Mucosa of gallbladder (tissue), 1 donor: ENCODE measurements around the gene SLC27A3. TPM values are rescaled to one million over a fixed set of nuclear protein-coding genes. Genes with fewer than 3 reads are reported as not detected.
"Not testable (repeated sequence)": the region's sequence is repeated elsewhere in the genome, so short reads cannot be mapped to it uniquely, and the experiment has no call there.

Experiments used
- DNase-seq: peaks from one replicate; pipeline ENCODE4 v3.0.0-alpha.2; 2020; ENCODE audit warnings: low spot score
- total RNA-seq: library from RNA; stranded (reverse); gene quantifications from one replicate; pipeline ENCODE4 v1.2.1, GENCODE V29; 2021
- donor health status: DM: no; HTN: no; CAD: no.

SLC27A3 gene
- total RNA-seq, 1 donor from 2014 or later: 22.1 TPM

DNA sequence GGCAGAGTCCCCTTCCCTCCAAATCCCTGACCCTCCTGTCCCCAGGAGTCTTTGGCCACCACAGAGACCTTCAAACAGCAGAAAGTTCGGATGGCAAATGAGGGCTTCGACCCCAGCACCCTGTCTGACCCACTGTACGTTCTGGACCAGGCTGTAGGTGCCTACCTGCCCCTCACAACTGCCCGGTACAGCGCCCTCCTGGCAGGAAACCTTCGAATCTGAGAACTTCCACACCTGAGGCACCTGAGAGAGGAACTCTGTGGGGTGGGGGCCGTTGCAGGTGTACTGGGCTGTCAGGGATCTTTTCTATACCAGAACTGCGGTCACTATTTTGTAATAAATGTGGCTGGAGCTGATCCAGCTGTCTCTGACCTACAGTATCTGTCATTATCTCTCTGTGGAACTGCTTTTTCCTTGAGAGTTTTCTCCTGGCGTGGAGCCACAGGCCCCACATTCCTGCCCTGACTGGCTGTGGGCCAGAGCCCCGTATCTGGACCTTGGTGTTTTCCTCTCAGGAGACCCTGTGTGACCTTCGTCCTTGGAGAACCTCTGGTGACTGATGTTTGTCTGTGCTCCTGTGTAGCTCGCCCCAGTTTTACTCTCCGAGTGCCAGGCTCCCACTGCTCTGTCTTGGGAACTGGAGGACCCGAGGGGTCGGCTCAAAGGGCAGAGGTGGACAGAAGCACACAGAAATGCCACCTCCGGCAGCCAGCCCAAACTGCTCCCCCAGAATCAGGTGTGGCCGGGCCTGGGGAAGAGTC lies 4.8 kb downstream of the SLC27A3 start:
- DNase-seq: no peak

DNA sequence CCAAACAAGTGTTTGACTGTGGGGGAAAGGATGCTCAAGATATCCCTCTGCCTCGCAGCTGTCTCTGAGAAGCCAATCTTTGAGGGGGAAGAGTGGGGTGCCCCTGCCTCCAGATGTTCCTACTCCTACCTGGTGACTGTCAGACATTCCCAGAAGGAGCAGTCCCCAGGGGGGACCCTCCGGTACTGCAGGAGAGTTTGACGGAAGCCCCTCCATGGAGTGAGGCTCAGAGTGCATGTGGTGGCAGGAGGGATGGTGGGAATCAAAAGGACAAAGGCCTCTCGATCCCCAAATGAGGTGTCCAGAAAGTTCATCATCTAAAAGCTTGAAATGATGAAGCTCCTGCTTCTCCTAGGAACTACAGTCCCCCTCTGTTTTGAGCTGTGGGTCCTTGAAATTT lies 5.3 kb downstream of the SLC27A3 start:
- no peak for DNase-seq

DNA sequence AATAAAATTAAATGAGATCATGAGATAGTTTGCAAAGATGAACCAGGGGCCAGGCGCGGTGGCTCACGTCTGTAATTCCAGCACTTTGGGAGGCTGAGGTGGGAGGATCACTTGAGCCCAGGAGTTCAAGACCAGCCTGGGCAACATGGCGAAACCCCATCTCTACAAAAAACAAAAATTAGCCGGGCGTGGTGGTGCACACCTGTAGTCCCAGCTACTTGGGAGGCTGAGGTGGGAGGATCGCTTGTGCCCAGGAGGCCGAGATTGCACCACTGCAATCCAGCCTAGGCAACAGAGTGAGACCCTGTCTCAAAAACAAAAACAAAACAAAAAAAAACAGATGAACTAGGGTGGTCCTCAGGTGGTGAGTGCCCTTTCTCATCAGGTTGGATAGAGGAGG lies 7.4 kb downstream of the SLC27A3 start:
- not testable (repeated sequence) for DNase-seq

DNA sequence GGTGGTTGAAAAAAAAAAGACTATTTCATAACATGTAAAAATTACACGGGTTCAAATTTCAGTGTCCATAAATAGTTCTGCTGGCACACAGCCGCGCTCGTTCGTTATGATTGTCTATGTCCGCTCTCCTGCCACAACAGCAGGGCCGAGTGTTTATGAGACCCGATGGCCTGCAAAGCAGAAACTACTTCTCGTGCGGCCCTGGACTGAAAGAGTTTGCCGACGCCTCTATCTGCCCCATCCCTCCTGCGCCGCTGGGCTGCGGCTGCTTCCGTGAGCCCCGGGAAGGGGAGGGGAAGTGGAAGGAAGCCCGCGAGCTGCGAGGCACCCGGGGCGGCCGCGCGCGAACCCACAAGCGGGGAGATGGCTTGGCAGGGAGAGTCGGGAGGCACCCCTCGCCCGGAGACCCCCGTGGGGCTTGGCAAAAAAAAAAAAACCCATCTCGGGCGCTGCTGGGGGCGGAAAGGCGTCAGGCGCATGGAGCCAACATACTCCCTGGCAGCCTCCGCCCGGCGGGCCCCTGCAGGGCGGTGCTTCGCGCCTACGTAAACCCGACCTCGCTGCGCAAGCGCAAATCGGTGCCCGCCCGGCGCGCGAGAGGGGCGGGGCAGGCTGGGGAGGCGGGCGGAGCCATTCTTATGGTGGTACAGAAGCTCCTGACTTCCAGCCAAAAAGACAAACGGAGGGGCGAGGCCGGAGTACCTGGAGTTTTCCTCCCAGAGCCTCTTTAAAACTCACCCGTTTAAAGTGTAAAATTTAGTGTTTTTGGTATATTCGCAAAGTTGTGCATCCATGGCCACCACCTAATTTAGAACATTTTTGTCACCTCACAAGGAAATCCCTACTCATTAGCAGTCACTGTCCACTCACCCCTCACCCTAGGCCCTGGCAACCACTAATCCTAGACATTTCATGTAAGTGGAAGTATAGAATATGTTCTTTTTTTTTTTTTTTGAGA lies 8.3 kb downstream of the SLC27A3 start:
- peak; percentile 90 for DNase-seq

DNA sequence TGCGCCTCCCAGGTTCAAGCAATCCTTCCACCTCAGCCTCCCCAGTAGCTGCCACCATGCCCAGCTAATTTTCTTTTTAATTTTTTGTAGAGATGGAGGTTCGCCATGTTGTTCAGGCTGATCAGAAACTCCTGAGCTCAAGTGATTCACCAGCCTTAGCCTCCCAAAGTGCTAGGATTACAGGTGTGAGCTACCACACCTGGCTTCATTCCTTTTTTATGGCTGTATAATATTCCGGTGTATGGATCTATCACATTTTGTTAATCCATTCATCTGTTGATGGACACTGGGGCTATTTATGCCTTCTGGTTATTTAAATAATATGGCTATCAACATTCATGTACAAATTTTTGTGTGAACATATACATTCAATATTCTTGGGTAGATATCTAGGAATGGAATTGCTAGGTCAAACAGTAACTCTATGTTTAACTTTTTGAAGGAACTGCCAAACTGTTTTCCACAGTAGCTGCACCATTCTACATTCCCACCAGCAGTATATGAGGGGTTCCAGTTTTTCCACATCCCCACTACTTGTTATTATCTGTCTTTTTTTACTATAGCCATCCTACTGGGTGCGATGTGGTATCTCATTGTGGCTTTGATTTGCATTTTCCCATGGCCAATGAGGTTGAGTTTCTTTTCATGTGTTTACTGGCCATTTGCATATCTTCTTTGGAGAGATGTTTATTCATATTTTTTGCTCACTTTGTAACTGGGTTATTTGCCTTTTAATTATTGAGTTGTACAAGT lies 11.0 kb downstream of the SLC27A3 start:
- no peak for DNase-seq

DNA sequence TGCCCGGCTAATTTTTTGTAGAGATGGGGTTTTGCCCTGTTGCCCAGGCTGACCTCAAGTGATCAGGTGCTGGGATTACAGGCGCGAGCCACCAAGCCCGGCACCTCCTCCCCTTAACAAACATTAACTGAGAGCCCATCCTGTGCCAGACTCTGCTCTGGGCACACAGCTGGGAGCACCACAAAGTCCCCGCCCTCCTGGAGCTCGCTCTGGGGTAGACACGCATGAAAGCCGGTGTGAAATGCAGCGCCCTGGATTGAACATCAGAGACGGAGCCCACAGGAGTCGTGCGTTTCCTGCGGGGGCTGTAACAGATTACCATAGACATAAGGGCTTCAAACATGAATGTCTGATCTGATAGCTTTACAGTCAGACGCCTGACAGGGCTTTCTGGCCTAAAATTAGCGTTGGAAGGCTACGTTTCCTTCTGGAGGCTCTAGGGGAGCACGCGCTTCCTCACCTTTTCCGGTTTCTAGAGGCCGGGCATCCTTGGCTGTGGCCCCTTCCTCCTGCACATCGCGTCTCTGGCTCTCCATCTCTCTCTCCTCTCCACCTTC lies 14.3 kb downstream of the SLC27A3 start:
- DNase-seq: no peak

DNA sequence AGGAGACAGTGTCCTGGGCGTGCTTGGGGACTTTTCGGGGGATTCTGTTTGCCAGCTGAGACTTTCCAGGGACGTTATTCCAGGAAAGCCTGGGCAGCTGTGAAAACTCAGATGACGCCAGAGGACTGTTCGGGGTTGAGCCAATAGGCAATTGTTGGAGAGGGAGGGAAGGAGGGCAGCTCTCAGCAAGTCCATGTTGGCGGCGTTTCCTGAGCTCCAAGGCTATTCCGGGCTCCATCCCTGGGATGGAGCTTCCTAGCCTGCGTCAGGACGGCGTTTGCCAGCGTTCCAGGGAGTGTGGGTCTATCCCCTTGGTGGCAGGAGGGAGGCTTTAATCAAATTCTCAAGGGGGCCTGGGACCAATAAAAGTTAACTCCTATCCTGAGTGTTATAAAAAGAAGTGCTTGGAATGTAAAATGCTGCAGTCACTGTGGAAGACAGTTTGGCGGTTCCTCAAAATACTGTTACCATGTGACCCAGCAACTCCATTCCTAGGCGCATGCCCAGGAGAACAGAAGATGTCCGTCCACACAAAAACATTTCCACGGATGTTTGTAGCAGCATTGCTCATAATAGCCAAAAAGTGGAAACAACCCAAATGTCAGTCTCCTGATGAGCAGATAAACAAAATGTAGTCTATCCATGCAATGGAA lies 15.2 kb downstream of the SLC27A3 start:
- peak; percentile 82 for DNase-seq

DNA sequence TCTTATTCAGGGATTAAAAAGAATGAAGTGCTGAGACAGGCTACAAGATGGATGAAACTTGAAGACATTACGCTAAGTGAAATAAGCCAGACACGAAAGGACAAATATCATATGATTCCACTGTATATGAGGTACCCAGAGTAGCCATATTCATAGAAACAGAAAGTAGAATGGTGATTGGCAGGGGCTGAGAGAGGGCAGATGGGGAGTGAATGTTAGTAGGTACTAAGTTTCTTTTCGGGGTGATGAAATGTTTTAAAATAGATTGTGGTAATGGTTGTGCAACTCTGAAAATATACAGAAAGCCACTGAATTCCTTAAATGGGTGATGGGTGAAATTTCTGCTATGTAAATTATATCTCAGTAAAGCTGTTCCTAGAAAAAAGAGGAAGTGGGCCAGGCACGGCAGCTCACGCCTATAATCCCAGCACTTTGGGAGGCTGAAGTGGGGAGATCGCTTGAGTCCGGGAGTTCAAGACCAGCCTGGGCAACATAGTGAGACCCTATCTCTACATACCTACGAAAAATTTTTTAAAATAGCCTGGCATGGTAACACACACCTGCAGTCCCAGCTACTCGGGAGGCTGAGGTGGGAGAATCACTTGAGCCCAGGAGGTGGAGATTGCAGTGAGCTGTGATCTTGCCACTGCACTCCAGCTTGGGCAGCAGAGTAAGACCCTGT lies 15.9 kb downstream of the SLC27A3 start:
- DNase-seq: peak; percentile 43

DNA sequence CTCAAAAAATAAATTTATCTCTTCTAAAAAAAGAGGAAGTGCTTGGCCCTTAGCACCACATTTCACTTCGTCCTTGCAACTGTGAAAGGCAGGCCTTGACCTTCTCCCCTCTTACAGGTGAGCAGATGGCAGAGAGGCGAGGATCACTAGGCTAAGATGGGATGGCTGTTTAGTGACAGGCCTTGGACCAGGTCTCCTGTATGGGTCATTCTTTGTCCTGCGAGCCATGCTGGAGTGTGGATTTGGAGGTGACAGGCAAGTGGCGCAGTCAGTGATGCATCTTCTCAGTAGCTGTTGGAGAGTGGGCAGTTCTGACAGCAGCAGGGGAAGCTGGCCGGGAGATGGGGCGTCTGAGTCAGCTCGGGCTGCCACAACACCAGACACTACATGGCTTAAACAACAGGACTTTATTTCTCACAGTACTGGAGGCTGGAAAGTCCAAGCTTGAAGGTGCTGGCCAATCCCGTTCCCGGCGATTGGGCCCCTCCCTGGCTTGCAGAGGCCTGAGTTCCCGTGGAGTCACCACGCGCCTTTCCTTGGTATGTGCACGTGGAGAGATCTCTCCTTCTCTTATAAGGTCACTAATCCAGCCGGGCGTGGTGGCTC lies 16.5 kb downstream of the SLC27A3 start:
- no peak for DNase-seq

DNA sequence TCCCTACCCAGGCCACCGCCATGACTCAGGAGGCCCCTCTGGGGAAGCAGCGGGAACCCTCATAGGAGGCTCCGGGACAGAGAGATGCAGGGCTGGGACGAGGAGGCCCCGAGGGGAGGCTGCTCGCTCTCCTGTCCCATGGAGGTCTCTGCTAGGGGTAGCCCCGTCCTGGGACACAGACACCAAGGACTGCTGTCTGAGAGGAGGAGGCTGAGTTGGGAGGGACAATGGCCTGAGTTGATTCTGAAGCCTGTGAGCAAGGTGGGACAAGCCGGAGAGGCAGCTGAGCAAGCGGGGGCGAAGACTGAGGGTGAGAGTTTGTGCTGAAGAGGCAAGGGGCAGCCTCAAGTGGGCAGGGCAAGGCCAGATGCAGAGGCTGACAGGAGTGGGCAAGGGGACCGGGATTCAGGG lies 17.4 kb downstream of the SLC27A3 start:
- no peak for DNase-seq

DNA sequence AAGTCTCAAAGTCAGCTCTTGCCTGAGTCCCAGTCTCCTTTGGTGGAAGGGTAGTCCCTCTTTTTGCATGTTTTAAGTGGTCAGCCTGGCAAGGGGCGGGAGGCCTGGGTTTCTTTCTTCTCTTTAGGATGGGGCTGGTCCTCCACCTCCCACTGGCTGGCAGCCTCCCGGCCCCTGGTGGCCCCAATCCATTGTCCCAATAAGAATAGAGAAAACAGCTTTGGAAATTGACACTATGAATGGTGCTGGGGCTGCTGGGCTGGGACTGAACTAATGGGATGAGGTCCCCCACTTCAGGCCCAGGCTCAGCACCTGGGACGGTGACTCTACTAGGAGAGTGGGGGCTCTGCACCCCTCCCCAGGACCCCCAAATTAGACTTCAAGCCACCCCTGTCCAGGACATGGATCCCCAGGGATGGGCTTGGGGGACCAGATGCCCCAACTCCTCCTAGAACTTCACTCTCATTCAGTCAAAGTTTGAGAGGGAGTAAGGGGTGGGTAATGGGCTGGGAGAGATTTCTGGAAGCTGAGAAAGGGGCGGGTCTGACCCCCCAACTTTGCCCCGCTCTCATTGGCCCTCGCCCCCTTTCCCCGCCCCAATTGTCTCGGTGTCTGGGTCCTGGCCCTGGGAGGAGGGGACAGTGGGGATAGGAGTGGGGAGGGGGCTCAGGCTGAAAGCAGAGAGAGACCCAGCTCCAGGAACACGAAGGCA lies 18.2 kb downstream of the SLC27A3 start:
- DNase-seq: no peak

DNA sequence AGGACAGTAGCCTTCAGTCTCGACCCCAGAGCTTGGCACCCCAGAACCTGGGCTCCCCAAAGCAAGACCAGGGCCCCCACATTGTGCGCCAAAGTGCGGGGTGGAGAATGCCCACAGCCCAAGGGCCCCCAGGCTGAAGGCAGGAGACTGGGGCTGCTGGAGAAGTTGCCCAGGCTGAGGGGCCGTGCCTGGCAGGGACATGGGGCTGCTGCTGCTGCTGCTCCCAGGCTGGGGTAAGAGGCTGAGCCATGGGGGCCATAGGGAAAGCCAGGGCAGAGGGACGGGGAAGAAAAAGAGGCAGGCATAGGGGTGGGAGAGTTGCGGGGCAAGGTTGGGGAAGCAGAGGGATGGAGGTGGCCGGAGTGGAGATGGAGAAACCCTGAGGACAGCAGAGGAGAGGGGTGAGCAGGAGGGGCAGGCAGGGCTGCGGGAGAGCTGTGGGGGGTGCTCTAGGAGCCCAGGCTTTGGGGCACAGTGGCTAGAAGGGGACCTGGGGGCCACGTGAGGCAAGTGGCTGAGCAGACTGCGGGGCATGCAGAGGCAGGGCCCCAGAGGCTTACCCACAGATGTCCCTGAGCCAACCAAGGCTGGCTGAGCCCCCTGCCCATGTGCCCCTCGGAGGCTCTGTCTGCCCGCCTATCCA lies 18.9 kb downstream of the SLC27A3 start:
- DNase-seq: no peak

DNA sequence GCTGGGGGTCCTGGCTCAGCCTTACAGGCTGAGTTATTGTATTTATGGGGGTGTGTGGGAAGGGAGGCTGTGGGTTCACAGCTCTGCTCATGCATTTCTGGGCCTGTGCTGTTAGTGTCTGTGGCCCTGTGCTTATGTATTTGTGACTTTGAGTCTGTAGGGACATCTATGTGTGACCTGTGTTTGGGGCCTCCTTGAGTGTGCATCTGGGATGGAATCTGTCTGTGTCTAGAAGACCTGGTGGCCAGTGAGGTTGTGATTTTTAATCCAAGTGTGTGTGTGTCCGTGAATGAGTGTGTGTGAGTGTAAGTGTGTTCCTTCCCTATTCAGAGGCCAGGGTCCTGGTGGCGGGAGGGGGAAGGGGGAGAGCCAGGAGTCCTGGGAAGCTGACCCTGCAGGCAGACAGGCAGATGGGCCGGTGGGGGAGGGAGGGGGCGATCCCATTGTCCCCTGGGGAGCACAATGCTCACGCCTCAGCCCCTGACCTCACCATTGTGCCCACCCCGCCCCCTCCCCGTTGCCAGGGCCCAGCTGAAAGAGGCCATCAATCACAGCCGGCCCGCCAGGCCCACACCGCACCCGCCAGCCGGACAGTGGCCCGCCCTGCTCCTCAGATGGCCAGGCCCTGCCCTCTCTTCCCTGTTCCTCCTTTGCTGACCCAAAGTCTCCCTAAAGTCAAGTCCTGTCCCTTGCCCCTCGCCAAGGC lies 19.6 kb downstream of the SLC27A3 start:
- no peak for DNase-seq

DNA sequence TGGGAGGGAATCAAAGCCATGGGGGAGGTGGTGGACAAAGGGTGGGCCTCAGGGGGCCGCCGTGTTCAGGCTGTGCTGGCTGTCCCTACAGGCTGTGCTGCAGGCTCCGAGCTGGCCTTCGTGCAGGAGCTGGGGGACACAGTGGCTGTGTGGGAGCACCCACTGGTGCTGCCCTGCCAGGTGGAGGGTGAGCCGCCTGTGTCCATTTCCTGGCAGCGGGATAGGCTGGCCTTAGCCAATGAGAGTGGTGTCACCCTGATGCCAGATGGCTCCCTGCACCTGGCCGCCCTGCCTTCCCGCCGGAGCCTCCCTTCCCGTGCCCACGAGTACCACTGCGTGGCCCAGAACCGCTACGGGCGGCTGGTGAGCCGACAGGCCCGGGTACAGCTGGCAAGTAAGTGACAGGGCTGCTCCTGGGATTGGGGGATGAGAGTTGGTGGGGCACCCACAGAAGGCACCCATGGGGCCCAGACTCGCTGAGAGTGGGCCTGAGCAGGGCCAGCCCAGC lies 20.2 kb downstream of the SLC27A3 start:
- no peak for DNase-seq

DNA sequence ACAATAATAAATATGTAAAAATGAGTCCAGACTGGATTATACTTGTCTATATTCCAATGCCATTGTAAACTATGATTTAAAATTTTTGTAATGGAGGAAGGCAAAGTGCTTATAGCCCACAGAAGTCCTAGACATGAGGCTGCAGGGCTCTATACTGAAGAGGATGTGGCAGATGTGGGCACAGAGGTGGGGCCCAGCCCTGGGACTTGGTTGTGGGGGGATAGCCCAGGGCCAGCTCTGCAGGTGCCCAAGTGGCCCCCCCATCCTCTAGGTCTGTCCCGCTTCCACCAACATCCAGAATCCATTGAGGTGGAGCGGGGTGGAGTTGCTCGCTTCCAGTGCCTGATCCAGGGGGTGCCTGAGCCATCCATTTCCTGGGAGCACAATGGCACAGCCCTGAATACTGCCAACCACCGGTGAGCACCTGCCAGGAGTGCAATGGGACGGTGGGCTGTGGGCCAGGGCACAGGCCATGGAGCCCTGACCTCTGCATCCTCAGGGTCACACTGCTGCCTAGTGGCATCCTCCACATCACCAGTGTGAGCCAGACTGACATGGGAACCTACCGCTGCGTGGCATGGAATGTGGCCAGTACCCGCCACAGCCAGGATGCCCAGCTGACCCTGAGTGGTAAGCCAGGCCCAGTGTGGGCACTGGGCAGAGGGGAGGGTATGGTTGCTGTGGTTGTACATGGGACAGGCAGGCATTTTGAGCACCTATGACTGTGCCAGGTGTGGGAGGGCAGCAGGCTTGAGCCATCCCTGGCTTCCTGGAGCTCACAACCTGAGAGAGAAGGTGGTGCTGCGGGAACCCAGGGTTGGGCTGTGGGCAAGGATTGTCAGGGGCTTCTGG lies 21.0 kb downstream of the SLC27A3 start:
- no peak for DNase-seq

DNA sequence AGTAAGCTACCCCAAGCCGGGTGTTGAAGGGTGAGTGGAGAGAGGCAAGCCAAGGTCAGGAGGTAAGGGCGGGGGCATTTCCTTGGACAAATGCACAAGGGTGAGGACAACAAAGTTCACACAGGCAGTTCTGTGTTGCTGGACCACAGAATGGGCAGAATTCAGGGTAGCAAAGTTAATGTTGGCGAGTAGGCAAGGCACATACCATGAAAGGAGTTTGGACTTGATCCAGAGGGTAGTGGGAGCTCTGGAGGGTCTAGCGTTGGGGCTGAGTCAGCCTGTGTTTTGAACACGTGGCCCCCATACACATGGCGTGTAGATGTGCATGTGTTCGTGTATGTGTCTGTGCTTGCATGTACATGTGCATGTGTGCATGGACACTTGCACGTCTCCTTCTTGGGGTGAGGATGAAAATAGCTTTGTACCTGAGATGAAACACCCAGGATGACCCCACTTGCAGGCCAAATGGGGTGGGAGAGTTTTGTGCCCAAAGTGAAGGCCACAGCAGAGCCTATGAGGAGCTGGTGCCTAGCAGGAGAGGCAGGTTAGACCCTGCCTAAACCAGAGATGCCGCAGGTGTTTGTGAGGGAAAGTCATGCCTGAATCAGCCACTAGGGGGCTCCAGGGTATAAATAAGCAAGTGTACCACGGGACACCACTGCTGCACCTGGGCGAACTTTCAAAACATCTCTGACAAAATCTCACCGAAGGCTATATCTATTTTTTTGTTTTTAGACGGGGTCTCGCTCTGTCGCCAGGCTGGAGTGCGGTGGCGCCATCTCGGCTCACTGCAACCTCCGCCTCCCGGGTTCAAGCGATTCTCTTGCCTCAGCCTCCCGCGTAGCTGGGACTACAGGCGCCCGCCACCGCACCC lies 21.8 kb downstream of the SLC27A3 start:
- DNase-seq: peak; percentile 88
